WTC11 (cell line): Measurements from ENCODE around the gene LYSMD3.

Experiments used
- TF ChIP-seq, protein P1 (sequence below): fragments of 200-600 bp; IDR thresholded peaks from 2 replicates; pipeline ENCODE4 v1.8.0; 2022; ENCODE audit warnings: antibody characterized with exemption
- TF ChIP-seq, protein P2 (sequence below): fragments of 250-450 bp; sonication (Bioruptor Pico); IDR thresholded peaks from 2 replicates; pipeline ENCODE4 v1.9.0; 2021; ENCODE audit warnings: moderate library complexity, mild to moderate bottlenecking, inconsistent platforms, borderline replicate concordance
- TF ChIP-seq, protein P3 (sequence below): sonication (generic); formaldehyde crosslinking; IDR thresholded peaks from 2 replicates; pipeline ENCODE4 v1.8.0; 2022; ENCODE audit warnings: missing genetic modification reagents

DNA sequence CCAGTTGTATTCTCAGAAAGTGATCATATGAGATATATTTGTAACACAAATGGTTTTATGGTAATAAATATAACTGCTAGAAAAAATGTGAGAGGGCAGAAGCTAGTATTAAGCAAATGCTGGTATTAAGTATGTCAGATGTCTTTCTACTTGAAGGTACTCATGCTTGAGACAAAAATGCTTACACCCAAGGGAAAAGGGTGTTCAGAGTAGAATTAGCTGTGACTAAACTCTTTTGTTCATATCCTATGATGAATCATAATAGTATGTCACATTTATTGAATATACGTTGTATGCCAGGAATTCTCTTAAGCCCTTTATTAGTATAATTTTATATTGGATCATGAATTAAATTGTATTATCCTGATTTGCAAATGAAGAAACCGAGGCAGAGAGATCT is 31.4 kb upstream of the LYSMD3 start:
- TF ChIP-seq, protein P1, sequence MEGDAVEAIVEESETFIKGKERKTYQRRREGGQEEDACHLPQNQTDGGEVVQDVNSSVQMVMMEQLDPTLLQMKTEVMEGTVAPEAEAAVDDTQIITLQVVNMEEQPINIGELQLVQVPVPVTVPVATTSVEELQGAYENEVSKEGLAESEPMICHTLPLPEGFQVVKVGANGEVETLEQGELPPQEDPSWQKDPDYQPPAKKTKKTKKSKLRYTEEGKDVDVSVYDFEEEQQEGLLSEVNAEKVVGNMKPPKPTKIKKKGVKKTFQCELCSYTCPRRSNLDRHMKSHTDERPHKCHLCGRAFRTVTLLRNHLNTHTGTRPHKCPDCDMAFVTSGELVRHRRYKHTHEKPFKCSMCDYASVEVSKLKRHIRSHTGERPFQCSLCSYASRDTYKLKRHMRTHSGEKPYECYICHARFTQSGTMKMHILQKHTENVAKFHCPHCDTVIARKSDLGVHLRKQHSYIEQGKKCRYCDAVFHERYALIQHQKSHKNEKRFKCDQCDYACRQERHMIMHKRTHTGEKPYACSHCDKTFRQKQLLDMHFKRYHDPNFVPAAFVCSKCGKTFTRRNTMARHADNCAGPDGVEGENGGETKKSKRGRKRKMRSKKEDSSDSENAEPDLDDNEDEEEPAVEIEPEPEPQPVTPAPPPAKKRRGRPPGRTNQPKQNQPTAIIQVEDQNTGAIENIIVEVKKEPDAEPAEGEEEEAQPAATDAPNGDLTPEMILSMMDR, result no peak
- TF ChIP-seq, protein P2, sequence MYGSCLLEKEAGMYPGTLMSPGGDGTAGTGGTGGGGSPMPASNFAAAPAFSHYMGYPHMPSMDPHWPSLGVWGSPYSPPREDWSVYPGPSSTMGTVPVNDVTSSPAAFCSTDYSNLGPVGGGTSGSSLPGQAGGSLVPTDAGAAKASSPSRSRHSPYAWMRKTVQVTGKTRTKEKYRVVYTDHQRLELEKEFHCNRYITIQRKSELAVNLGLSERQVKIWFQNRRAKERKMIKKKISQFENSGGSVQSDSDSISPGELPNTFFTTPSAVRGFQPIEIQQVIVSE (CRISPR knock-in tag), result no peak
- TF ChIP-seq, protein P3, sequence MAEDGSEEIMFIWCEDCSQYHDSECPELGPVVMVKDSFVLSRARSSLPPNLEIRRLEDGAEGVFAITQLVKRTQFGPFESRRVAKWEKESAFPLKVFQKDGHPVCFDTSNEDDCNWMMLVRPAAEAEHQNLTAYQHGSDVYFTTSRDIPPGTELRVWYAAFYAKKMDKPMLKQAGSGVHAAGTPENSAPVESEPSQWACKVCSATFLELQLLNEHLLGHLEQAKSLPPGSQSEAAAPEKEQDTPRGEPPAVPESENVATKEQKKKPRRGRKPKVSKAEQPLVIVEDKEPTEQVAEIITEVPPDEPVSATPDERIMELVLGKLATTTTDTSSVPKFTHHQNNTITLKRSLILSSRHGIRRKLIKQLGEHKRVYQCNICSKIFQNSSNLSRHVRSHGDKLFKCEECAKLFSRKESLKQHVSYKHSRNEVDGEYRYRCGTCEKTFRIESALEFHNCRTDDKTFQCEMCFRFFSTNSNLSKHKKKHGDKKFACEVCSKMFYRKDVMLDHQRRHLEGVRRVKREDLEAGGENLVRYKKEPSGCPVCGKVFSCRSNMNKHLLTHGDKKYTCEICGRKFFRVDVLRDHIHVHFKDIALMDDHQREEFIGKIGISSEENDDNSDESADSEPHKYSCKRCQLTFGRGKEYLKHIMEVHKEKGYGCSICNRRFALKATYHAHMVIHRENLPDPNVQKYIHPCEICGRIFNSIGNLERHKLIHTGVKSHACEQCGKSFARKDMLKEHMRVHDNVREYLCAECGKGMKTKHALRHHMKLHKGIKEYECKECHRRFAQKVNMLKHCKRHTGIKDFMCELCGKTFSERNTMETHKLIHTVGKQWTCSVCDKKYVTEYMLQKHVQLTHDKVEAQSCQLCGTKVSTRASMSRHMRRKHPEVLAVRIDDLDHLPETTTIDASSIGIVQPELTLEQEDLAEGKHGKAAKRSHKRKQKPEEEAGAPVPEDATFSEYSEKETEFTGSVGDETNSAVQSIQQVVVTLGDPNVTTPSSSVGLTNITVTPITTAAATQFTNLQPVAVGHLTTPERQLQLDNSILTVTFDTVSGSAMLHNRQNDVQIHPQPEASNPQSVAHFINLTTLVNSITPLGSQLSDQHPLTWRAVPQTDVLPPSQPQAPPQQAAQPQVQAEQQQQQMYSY (CRISPR knock-in tag), result no peak
